Measurements from ENCODE around the gene ZSCAN5A.

ZSCAN5A gene

GRCh38 chr19:56174550-56174949 lies 140.1 kb downstream of the ZSCAN5A start:
- no peak for DNase-seq (ENCODE audit: extremely low read depth, low read depth)
- TF ChIP-seq, protein P1, sequence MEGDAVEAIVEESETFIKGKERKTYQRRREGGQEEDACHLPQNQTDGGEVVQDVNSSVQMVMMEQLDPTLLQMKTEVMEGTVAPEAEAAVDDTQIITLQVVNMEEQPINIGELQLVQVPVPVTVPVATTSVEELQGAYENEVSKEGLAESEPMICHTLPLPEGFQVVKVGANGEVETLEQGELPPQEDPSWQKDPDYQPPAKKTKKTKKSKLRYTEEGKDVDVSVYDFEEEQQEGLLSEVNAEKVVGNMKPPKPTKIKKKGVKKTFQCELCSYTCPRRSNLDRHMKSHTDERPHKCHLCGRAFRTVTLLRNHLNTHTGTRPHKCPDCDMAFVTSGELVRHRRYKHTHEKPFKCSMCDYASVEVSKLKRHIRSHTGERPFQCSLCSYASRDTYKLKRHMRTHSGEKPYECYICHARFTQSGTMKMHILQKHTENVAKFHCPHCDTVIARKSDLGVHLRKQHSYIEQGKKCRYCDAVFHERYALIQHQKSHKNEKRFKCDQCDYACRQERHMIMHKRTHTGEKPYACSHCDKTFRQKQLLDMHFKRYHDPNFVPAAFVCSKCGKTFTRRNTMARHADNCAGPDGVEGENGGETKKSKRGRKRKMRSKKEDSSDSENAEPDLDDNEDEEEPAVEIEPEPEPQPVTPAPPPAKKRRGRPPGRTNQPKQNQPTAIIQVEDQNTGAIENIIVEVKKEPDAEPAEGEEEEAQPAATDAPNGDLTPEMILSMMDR (IDR thresholded peaks at IDR 0.05; ENCODE audit: low read depth, low read length) = no peak

DNA sequence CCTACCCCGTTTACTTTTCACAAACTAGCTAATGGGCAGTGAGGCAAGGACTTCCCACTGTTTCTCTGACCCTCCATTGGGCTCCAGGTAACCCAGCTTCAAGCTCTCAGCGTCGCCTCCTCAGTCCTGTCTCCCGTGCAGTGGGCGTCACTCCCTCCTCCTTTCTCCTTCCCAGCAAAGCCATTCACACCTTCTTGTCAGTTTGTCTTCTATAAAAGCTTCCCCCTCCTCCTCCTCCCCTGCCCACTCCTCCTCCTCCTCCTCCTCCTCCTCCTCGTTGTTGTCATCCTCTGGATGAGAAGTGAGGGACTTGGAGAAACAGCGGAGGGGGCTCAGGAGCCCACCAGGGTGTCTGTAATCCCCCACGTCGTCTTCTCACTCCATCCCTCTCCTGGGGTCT lies 140.6 kb downstream of the ZSCAN5A start:
- TF ChIP-seq, protein P1 (IDR thresholded peaks at IDR 0.05; ENCODE audit: low read depth, low read length) = no peak
- DNase-seq (ENCODE audit: extremely low read depth, low read depth) = no peak
